Stimulated activated CD4-positive, alpha-beta T cell treated with anti-CD3 and anti-CD28 coated beads, Interleukin-12 subunit alpha, Interleukin-12 subunit beta, amount 100 ng/mL, for 24 hours (primary cell): ENCODE results near the gene HHIPL1.
"Not testable (repeated sequence)": the region's sequence is repeated elsewhere in the genome, so short reads cannot be mapped to it uniquely, and the experiment has no call there.

Experiments
- DNase-seq, 2 experiments: peaks; one replicate each; pipeline ENCODE4 v3.0.0-alpha.2; 2020; ENCODE audit warnings: low read depth in 2 of 2

HHIPL1 gene

GRCh38 chr14:99660006-99660566, 15.2 kb downstream of the HHIPL1 start:
- DNase-seq = no peak

DNA sequence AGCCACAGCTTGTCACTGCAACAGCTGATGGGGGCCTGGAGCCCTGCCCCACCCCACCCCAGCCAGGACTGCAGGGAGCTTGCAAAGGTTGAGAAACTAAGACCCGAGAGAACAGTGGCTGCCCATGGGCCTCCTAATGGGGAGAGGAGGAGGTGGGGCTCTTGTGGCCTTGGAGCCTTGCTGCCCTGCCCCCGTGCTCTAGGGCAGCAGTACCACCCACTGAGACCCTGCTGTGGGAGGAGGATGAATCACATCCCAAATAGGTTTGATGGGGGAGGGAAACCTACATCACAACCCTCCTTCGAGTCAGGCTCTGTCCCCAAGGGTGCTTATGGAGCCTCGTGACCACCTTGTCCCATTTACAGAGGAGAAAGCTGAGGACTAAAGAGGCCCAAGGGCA, 15.9 kb downstream of the HHIPL1 start:
- DNase-seq = no peak

DNA sequence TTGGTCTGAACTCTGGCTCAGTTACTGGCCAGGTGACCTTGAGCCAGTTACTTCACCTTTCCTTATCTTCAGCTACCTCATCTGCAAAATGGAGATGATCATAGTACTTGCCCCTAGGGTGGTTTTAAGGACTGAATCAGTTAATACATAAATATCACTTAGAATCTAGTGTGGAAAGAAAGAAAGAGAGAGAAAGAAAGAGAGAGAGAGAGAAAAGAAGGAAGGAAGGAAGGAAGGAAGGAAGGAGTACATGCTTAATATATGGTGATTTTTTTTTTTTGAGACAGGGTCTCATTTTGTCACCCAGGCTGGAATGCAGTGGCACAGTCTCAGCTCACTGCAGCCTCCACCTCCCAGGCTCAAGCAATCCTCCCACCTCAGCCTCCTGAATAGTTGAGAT, 16.3 kb downstream of the HHIPL1 start:
- DNase-seq = not testable (repeated sequence)

DNA sequence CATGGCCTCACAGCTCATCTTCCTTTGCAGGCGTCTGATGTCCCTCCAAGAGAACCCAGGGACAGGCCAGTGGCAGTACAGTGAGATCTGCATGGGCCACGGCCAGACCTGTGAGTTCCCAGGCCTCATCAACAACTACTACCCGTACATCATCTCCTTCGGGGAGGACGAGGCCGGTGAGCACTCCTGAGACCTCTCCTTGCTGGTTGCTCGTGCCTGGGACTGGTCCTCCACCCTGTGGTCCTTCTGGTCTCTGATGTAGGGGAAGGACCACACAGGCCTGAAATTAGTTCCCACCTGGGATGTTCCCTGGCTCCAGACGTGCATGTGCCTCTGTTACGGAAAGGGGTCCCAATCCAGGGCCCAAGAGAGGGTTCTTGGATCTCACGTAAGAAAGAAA, 17.9 kb downstream of the HHIPL1 start:
- no peak for DNase-seq

DNA sequence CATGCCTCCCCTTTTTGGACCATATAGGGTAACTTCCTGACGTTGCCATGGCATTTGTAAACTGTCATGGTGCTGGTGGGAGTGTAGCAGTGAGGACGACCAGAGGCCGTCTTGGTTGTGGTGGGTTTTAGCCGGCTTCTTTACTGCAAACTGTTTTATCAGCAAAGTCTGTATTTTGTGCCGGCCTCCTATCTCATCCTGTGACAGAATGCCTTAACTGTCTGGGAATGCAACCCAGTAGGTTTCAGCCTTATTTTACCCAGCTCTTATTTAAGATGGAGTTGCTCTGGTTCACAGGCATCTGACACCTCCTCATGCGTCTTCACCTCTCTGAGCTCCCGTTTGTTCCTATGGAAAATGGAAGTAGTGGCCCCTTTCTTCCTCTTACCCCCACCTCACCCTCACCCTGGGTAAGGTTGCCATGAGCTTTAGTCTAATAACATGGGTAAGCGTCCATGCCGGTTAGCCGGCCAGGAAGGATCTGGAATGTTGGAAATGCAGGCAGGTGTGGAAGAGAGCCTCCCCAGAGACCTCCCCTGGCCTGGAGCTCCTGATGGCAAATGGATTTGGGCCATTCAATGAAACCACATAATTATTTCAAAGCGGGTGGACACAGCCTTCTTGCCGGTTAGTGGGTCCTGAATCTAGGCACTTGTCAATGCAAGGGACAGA, 18.6 kb downstream of the HHIPL1 start:
- DNase-seq = no peak

GRCh38 chr14:99664058-99664936, 19.4 kb downstream of the HHIPL1 start:
- DNase-seq = no peak

GRCh38 chr14:99664937-99665273, 20.0 kb downstream of the HHIPL1 start:
- DNase-seq = no peak

- no peak for DNase-seq
These were observed 21.6 kb downstream of the HHIPL1 start for GRCh38 chr14:99666533-99666932.

DNA sequence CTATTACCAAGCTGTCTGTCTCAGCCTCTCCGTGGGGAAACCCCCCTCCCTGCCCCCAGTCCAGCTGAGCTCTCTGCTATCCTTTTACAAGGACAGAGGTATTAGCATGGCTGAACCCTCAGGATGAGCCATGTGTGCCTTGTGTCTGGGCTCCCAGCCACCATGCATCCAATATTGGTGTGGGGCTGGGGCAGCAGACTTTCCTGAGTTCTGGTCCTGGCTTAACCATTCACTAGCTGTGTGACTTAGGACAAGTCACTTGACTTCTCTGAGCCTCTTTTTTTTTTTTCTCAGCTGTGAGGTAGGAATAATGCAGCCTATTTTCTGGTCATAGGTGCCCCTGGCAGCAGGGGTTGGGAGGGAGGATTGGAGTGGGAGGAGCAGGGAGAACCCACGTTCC, 22.1 kb downstream of the HHIPL1 start:
- DNase-seq = no peak

- no peak for DNase-seq
These were observed 22.9 kb downstream of the HHIPL1 start for GRCh38 chr14:99667821-99668220.

GRCh38 chr14:99668307-99669295, 23.7 kb downstream of the HHIPL1 start:
- no peak for DNase-seq

- DNase-seq = no peak
These were observed 25.7 kb downstream of the HHIPL1 start for GRCh38 chr14:99670361-99671234.

- no peak for DNase-seq
These were observed 26.6 kb downstream of the HHIPL1 start for GRCh38 chr14:99671235-99672224.

DNA sequence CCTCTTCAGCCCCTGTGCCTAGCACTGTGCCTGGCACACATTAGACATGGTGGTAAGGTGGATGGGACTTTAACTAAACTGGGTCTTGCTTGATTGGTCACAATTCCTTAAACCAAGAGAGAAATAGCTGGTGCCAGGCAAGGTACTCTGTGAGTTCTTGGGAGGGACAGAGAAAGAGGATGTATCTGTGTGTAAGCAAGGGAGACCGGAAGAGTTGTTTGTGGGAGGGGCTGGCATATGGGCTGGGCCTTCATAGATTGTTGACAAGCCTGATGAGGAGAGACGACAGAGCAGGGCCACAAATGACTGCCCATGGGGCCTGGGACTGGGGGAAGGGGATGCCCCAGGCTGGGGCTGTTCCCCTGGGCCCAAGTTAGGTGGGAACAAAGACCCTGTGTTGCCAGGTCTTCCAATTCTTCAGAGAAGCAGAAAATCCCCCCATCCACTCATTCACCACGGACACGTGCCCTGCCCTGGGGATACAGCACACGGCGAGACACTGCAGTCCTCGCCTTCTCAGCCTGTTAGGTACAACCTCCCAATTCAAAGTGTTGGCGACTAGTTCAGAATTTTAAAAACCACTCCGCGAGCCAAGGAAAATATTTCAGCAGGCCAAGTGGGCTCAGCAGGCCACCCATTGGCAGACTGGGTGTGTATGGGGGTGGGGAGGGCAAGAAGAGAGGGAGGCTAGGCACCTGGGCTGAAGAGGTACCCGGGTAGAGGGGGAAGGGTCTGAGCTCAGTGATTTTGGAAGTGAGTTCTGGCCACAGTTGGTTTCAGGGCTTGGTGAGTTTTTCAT, 27.8 kb downstream of the HHIPL1 start:
- no peak for DNase-seq

- no peak for DNase-seq
These were observed 28.6 kb downstream of the HHIPL1 start for GRCh38 chr14:99673305-99674063.

- DNase-seq = no peak
These were observed 29.2 kb downstream of the HHIPL1 start for GRCh38 chr14:99674064-99674650.

- no peak for DNase-seq
These were observed 29.9 kb downstream of the HHIPL1 start for GRCh38 chr14:99674776-99675381.
